ENCODE data around the gene PCK2. TPM values are rescaled to one million over a fixed set of nuclear protein-coding genes. Genes with fewer than 3 reads are reported as not detected.
A peak's percentile ranks its signal among the peaks of the same experiment; 100 is the strongest.

PCK2 gene
- total and polyA plus RNA-seq, 2 experiments from 2014 or later: 68.7 to 88.8 TPM

- TF ChIP-seq CTCF (IDR thresholded peaks at IDR 0.05; ENCODE audit: poor library complexity): no peak
- no peak for TF ChIP-seq EZH2phosphoT487 (IDR thresholded peaks at IDR 0.05; ENCODE audit: low read depth, severe bottlenecking, unreplicated experiment)
- no peak for TF ChIP-seq EZH2 (IDR thresholded peaks at IDR 0.05; ENCODE audit: borderline replicate concordance)
- no peak for DNase-seq (ENCODE audit: low spot score)
- H3K4me3 ChIP-seq: no peak overlapping the region
- H3K27ac ChIP-seq: no peak overlapping the region
- H3K4me1 ChIP-seq (ENCODE audit: insufficient read depth): peaks cover 3% of the 10 kb centered on the region
- no peaks in the 10 kb centered on the region for H3K36me3 ChIP-seq (replicated peaks; ENCODE audit: insufficient read depth, low read depth)
- H3K4me2 ChIP-seq: no peak overlapping the region
- H3K79me2 ChIP-seq: no peaks in the 10 kb centered on the region
- 76% methylated on average over 6 of the region's 6 CpGs for WGBS (ENCODE audit: low lambda C conversion rate, missing lambda C conversion rate)
- H3K27me3 ChIP-seq: peaks cover 4% of the 10 kb centered on the region
- H3K9me3 ChIP-seq (ENCODE audit: low read depth): no peaks in the 10 kb centered on the region
- H2AFZ ChIP-seq: no peak overlapping the region
- H3K9me2 ChIP-seq (replicated peaks; ENCODE audit: insufficient read depth): no peaks in the 10 kb centered on the region
- no peaks in the 10 kb centered on the region for H4K20me1 ChIP-seq (ENCODE audit: insufficient read depth, poor library complexity, severe bottlenecking)
These were observed 14.0 kb upstream of the PCK2 start for GRCh38 chr14:24080142-24080530.

GRCh38 chr14:24080888-24081738, 13.0 kb upstream of the PCK2 start:
- Histone ChIP-seq H3K9me2 (replicated peaks; ENCODE audit: insufficient read depth) (no peaks in the 10 kb centered on the region), H3K4me1 (ENCODE audit: insufficient read depth) (peaks cover 3% of the 10 kb centered on the region), H3K79me2 (no peaks in the 10 kb centered on the region), H3K27me3 (peaks cover 4% of the 10 kb centered on the region), H3K4me3 (peak overlapping the region; percentile 50), H3K9me3 (ENCODE audit: low read depth) (no peaks in the 10 kb centered on the region), H3K27ac (no peak overlapping the region), H4K20me1 (ENCODE audit: insufficient read depth, poor library complexity, severe bottlenecking) (no peaks in the 10 kb centered on the region), H3K36me3 (replicated peaks; ENCODE audit: insufficient read depth, low read depth) (no peaks in the 10 kb centered on the region), H2AFZ (peak overlapping the region; percentile 60), H3K4me2 (peak overlapping the region; percentile 88)
- WGBS (ENCODE audit: low lambda C conversion rate, missing lambda C conversion rate): under 1% methylated on average over 56 of the region's 74 CpGs
- peak; percentile 67 for DNase-seq (ENCODE audit: low spot score)
- TF ChIP-seq EZH2phosphoT487 (IDR thresholded peaks at IDR 0.05; ENCODE audit: low read depth, severe bottlenecking, unreplicated experiment) (no peak), EZH2 (IDR thresholded peaks at IDR 0.05; ENCODE audit: borderline replicate concordance) (no peak), CTCF (IDR thresholded peaks at IDR 0.05; ENCODE audit: poor library complexity) (no peak)

- H3K9me2 ChIP-seq (replicated peaks; ENCODE audit: insufficient read depth): no peaks in the 10 kb centered on the region
- peak overlapping the region; percentile 50 for H3K4me3 ChIP-seq
- H3K79me2 ChIP-seq: no peaks in the 10 kb centered on the region
- H2AFZ ChIP-seq: peak overlapping the region; percentile 60
- H3K36me3 ChIP-seq (replicated peaks; ENCODE audit: insufficient read depth, low read depth): no peaks in the 10 kb centered on the region
- H4K20me1 ChIP-seq (ENCODE audit: insufficient read depth, poor library complexity, severe bottlenecking): no peaks in the 10 kb centered on the region
- peaks cover 4% of the 10 kb centered on the region for H3K27me3 ChIP-seq
- no peak overlapping the region for H3K27ac ChIP-seq
- DNase-seq (ENCODE audit: low spot score): no peak
- H3K4me1 ChIP-seq (ENCODE audit: insufficient read depth): peaks cover 3% of the 10 kb centered on the region
- H3K4me2 ChIP-seq: peak overlapping the region; percentile 88
- TF ChIP-seq EZH2phosphoT487 (IDR thresholded peaks at IDR 0.05; ENCODE audit: low read depth, severe bottlenecking, unreplicated experiment) (no peak), CTCF (IDR thresholded peaks at IDR 0.05; ENCODE audit: poor library complexity) (no peak), EZH2 (IDR thresholded peaks at IDR 0.05; ENCODE audit: borderline replicate concordance) (no peak)
- no peaks in the 10 kb centered on the region for H3K9me3 ChIP-seq (ENCODE audit: low read depth)
- 26% methylated on average over 18 of the region's 26 CpGs for WGBS (ENCODE audit: low lambda C conversion rate, missing lambda C conversion rate)
These were observed 12.3 kb upstream of the PCK2 start for GRCh38 chr14:24081739-24082211.
